Breast epithelium (tissue), 3 donors: ENCODE data around the gene GNA12.

Source experiments
- POLR2A ChIP-seq: fragments of 450-650 bp; IDR thresholded peaks from one replicate; pipeline ENCODE4 v1.6.1; 2016; ENCODE audit warnings: antibody characterized with exemption, mild to moderate bottlenecking, moderate library complexity
- POLR2AphosphoS5 ChIP-seq, 3 donors: sonication (generic); formaldehyde crosslinking; IDR thresholded peaks; one replicate each; pipeline ENCODE4 v1.6.1; 2017; ENCODE audit warnings: antibody characterized with exemption in 3 of 3

- TF ChIP-seq POLR2AphosphoS5 (IDR thresholded peaks at IDR 0.05): no peak
- TF ChIP-seq POLR2A: no peak
These were observed 68.3 kb downstream of the GNA12 start for GRCh38 chr7:2775785-2776184.
